HG03039 (cell line): Measurements from ENCODE around the gene RASA3.

Experiments used
- ATAC-seq: cut with Tn5 transposase; IDR thresholded peaks from one replicate; pipeline ENCODE4 v1.9.1; 2021; ENCODE audit warnings: mild to moderate bottlenecking, moderate library complexity; ENCODE audit not compliant: unreplicated experiment

The RASA3 gene

GRCh38 chr13:114013336-114013735, 119.1 kb downstream of the RASA3 start:
- no peak for ATAC-seq

- no peak for ATAC-seq
These were observed 119.5 kb downstream of the RASA3 start for GRCh38 chr13:114012921-114013320.

- no peak for ATAC-seq
These were observed 120.3 kb downstream of the RASA3 start for GRCh38 chr13:114012141-114012540.

- no peak for ATAC-seq
These were observed 121.2 kb downstream of the RASA3 start for GRCh38 chr13:114011226-114011625.

- ATAC-seq: no peak
These were observed 121.9 kb downstream of the RASA3 start for GRCh38 chr13:114010401-114011101.

- ATAC-seq: no peak
These were observed 122.6 kb downstream of the RASA3 start for GRCh38 chr13:114009590-114010400.

- no peak for ATAC-seq
These were observed 123.3 kb downstream of the RASA3 start for GRCh38 chr13:114008964-114009589.

GRCh38 chr13:114007566-114007965, 124.9 kb downstream of the RASA3 start:
- no peak for ATAC-seq

GRCh38 chr13:114005206-114005724, 127.2 kb downstream of the RASA3 start:
- no peak for ATAC-seq

GRCh38 chr13:114004420-114005205, 127.8 kb downstream of the RASA3 start:
- no peak for ATAC-seq

- ATAC-seq: no peak
These were observed 129.6 kb downstream of the RASA3 start for GRCh38 chr13:114002771-114003321.

GRCh38 chr13:114002009-114002544, 130.3 kb downstream of the RASA3 start:
- no peak for ATAC-seq

- no peak for ATAC-seq
These were observed 131.0 kb downstream of the RASA3 start for GRCh38 chr13:114001331-114002008.

GRCh38 chr13:114000151-114001040, 132.0 kb downstream of the RASA3 start:
- ATAC-seq: no peak

GRCh38 chr13:113999618-113999910, 132.9 kb downstream of the RASA3 start:
- no peak for ATAC-seq

GRCh38 chr13:113998781-113999617, 133.4 kb downstream of the RASA3 start:
- no peak for ATAC-seq

GRCh38 chr13:113997845-113998751, 134.3 kb downstream of the RASA3 start:
- ATAC-seq: no peak
